Ramos (cell line): ENCODE data around the gene PPDPF.
"Not testable (repeated sequence)": the region's sequence is repeated elsewhere in the genome, so short reads cannot be mapped to it uniquely, and the experiment has no call there.

Experiments used
- in situ Hi-C: fragments of 300-500 bp; cut with MboI; formaldehyde crosslinking; loops from one replicate; pipeline ENCODE4 v1.14.3; 2022; ENCODE audit warnings: low sequenced_read_pairs; ENCODE audit not compliant: unreplicated experiment

The PPDPF gene

GRCh38 chr20:63560856-63561609 is 40.5 kb downstream of the PPDPF start:
- in situ Hi-C loops, result no loop called here

GRCh38 chr20:63561624-63562396 is 41.2 kb downstream of the PPDPF start:
- in situ Hi-C loops, result no loop called here

- in situ Hi-C loops, result no loop called here
Measured at GRCh38 chr20:63562461-63563224, 42.1 kb downstream of the PPDPF start.

- in situ Hi-C loops, result no loop called here
Measured at GRCh38 chr20:63563225-63563935, 42.8 kb downstream of the PPDPF start.

GRCh38 chr20:63564036-63564810 is 43.7 kb downstream of the PPDPF start:
- in situ Hi-C loops, result no loop called here

GRCh38 chr20:63565021-63565698 is 44.6 kb downstream of the PPDPF start:
- in situ Hi-C loops, result no loop called here

- in situ Hi-C loops, result no loop called here
Measured at GRCh38 chr20:63565699-63566335, 45.3 kb downstream of the PPDPF start.

GRCh38 chr20:63566395-63567135 is 46.0 kb downstream of the PPDPF start:
- in situ Hi-C loops, result no loop called here

- in situ Hi-C loops, result no loop called here
Measured at GRCh38 chr20:63567136-63567385, 46.5 kb downstream of the PPDPF start.

- in situ Hi-C loops, result no loop called here
Measured at GRCh38 chr20:63567386-63568169, 47.0 kb downstream of the PPDPF start.

GRCh38 chr20:63568170-63568981 is 47.8 kb downstream of the PPDPF start:
- in situ Hi-C loops, result no loop called here

- in situ Hi-C loops, result no loop called here
Measured at GRCh38 chr20:63568986-63569949, 48.7 kb downstream of the PPDPF start.

- in situ Hi-C loops, result no loop called here
Measured at GRCh38 chr20:63570281-63571086, 49.9 kb downstream of the PPDPF start.

- in situ Hi-C loops, result not testable (repeated sequence)
Measured at GRCh38 chr20:63571087-63571478, 50.5 kb downstream of the PPDPF start.
